ENCODE data around the gene SPSB1. TPM values are rescaled to one million over a fixed set of nuclear protein-coding genes. Genes with fewer than 3 reads are reported as not detected.
A peak's percentile ranks its signal among the peaks of the same experiment; 100 is the strongest.

Gene SPSB1
- total RNA-seq, 1 experiment from 2014 or later, result 4.3 TPM

- no peaks in the 10 kb centered on the region for H3K36me3 Mint-ChIP-seq
- DNase-seq (ENCODE audit: low spot score) (no peak), ATAC-seq (no peak)
- TF ChIP-seq KAT7 (CRISPR knock-in tag; IDR thresholded peaks at IDR 0.05; ENCODE audit: borderline replicate concordance) (no peak), USF1 (CRISPR knock-in tag; IDR thresholded peaks at IDR 0.05) (no peak), ATF2 (CRISPR knock-in tag; IDR thresholded peaks at IDR 0.05; ENCODE audit: borderline replicate concordance, low read depth) (no peak), CTCF (IDR thresholded peaks at IDR 0.05) (no peak), MYBL2 (CRISPR knock-in tag; IDR thresholded peaks at IDR 0.05) (no peak), USF2 (CRISPR knock-in tag; IDR thresholded peaks at IDR 0.05) (no peak), ZNF281 (CRISPR knock-in tag; IDR thresholded peaks at IDR 0.05) (no peak), ZNF232 (CRISPR knock-in tag; IDR thresholded peaks at IDR 0.05) (no peak), ZBTB43 (CRISPR knock-in tag; IDR thresholded peaks at IDR 0.05) (no peak), ZNF317 (CRISPR knock-in tag; IDR thresholded peaks at IDR 0.05; ENCODE audit: borderline replicate concordance, low read depth) (no peak), HMGA2 (CRISPR knock-in tag; IDR thresholded peaks at IDR 0.05) (no peak), E2F4 (CRISPR knock-in tag; IDR thresholded peaks at IDR 0.05; ENCODE audit: borderline replicate concordance, low read depth) (no peak)
- H3K9me3 Mint-ChIP-seq, result no peaks in the 10 kb centered on the region
- H3K4me3 Mint-ChIP-seq, result no peak overlapping the region
- POLR2A ChIA-PET, result no interaction called here
- CTCF ChIA-PET, result interaction anchor here (0.5 to 4.0 kb wide), 4 partner anchors 82 to 242 kb away, joined by 3 to 18 read pairs (median 4); no protein-coding TSS in a partner anchor
- no peak overlapping the region for H3K27ac Mint-ChIP-seq
- no peaks in the 10 kb centered on the region for H3K27me3 Mint-ChIP-seq (ENCODE audit: low read depth)
- peaks cover 2% of the 10 kb centered on the region; the same call in 1 of the 2 replicates for H3K4me1 Mint-ChIP-seq
These were observed 80.9 kb downstream of the SPSB1 start for GRCh38 chr1:9373619-9374018.

- ChIA-PET CTCF (interaction anchor here (4.0 kb wide), 1 partner anchor 81 kb away, joined by 18 read pairs; no protein-coding TSS in a partner anchor), POLR2A (no interaction called here)
- Mint-ChIP-seq H3K4me1 (peaks cover 2% of the 10 kb centered on the region; the same call in 1 of the 2 replicates), H3K36me3 (no peaks in the 10 kb centered on the region), H3K27ac (0 out of 2 replicates have a peak overlapping the region, but pooled peaks have one; percentile 19), H3K4me3 (no peak overlapping the region), H3K27me3 (ENCODE audit: low read depth) (no peaks in the 10 kb centered on the region), H3K9me3 (no peaks in the 10 kb centered on the region)
- DNase-seq (ENCODE audit: low spot score) (no peak), ATAC-seq (no peak)
- TF ChIP-seq NR3C1 (CRISPR knock-in tag; conservative IDR thresholded peaks at IDR 0.05; ENCODE audit: low read depth) (no peak), AFF4 (CRISPR knock-in tag; IDR thresholded peaks at IDR 0.05; ENCODE audit: borderline replicate concordance) (no peak), PREB (CRISPR knock-in tag; IDR thresholded peaks at IDR 0.05; ENCODE audit: borderline replicate concordance) (no peak), SOX15 (CRISPR knock-in tag; IDR thresholded peaks at IDR 0.05) (no peak)
These were observed 82.2 kb downstream of the SPSB1 start for GRCh38 chr1:9374748-9375341.
